Head of caudate nucleus (tissue), 42 donors: ENCODE results near the gene SNRPA1.
A peak's percentile ranks its signal among the peaks of the same experiment; 100 is the strongest.

Source experiments
- DNase-seq, 42 donors: peaks; one replicate each; pipeline versions ENCODE4 v3.0.0 to v3.0.0-alpha.2; 2020 to 2021; ENCODE audit warnings: mixed read lengths in 7 of 42
- intact Hi-C: fragments of 100-400 bp; cut with DNase I; formaldehyde crosslinking; loops from one replicate; pipeline ENCODE4 v1.15.0; 2022

SNRPA1 gene

GRCh38 chr15:101272584-101272983 is 22.5 kb downstream of the SNRPA1 start:
- DNase-seq = peak in 1 of 42 donors; percentile 16
- intact Hi-C loops = loop anchor here (10.0 kb wide), 1 partner anchor 668 kb away; the partner anchor contains the start of genes ASB7 and LINS1

GRCh38 chr15:101269479-101270223 is 25.4 kb downstream of the SNRPA1 start:
- intact Hi-C loops = loop anchor here (10.0 kb wide), 1 partner anchor 665 kb away; the partner anchor contains the start of genes ASB7 and LINS1
- no peak for DNase-seq

GRCh38 chr15:101267320-101268104 is 27.5 kb downstream of the SNRPA1 start:
- DNase-seq = peak in 41 of 42 donors; percentile 18 to 87 (median 68)
- intact Hi-C loops = no loop called here

- intact Hi-C loops = no loop called here
- DNase-seq = no peak
These were observed 28.3 kb downstream of the SNRPA1 start for GRCh38 chr15:101266787-101267186.

- DNase-seq = no peak
- intact Hi-C loops = no loop called here
These were observed 29.0 kb downstream of the SNRPA1 start for GRCh38 chr15:101266034-101266433.

- intact Hi-C loops = no loop called here
- no peak for DNase-seq
These were observed 30.0 kb downstream of the SNRPA1 start for GRCh38 chr15:101264911-101265641.

GRCh38 chr15:101264011-101264410 is 31.0 kb downstream of the SNRPA1 start:
- DNase-seq = no peak
- intact Hi-C loops = no loop called here

- DNase-seq = no peak
- intact Hi-C loops = no loop called here
These were observed 32.5 kb downstream of the SNRPA1 start for GRCh38 chr15:101262551-101262950.

- intact Hi-C loops = loop anchor here (2.0 kb wide), 1 partner anchor 244 kb away; no protein-coding TSS in a partner anchor
- peak in 41 of 42 donors; percentile 41 to 89 (median 74) for DNase-seq
These were observed 36.6 kb downstream of the SNRPA1 start for GRCh38 chr15:101258238-101259144.

GRCh38 chr15:101256757-101257156 is 38.3 kb downstream of the SNRPA1 start:
- DNase-seq = no peak
- intact Hi-C loops = no loop called here

- DNase-seq = no peak
- intact Hi-C loops = no loop called here
These were observed 39.3 kb downstream of the SNRPA1 start for GRCh38 chr15:101255615-101256241.

GRCh38 chr15:101255051-101255395 is 40.0 kb downstream of the SNRPA1 start:
- intact Hi-C loops = no loop called here
- DNase-seq = peak in 1 of 42 donors; percentile 16

- no peak for DNase-seq
- intact Hi-C loops = no loop called here
These were observed 40.6 kb downstream of the SNRPA1 start for GRCh38 chr15:101254157-101255050.

- intact Hi-C loops = loop anchor here (2.0 kb wide), 1 partner anchor 164 kb away; no protein-coding TSS in a partner anchor
These were observed 42.2 kb downstream of the SNRPA1 start for GRCh38 chr15:101252836-101253235.

GRCh38 chr15:101251830-101252820 is 42.9 kb downstream of the SNRPA1 start, which contains the start of gene CHSY1:
CHSY1 (minus strand) TSS chr15:101252048; CDS start chr15:101251456, 592 bp downstream.
- peak; percentile 82 to 96 (median 92) for DNase-seq
- intact Hi-C loops = loop anchor here (2.0 kb wide), 1 partner anchor 163 kb away; no protein-coding TSS in a partner anchor

More at GRCh38 chr15:101252836-101253235, 42.2 kb downstream of the SNRPA1 start:
- no peak for DNase-seq
